ENCODE measurements around the gene DNAJC25.

DNAJC25 gene

DNA sequence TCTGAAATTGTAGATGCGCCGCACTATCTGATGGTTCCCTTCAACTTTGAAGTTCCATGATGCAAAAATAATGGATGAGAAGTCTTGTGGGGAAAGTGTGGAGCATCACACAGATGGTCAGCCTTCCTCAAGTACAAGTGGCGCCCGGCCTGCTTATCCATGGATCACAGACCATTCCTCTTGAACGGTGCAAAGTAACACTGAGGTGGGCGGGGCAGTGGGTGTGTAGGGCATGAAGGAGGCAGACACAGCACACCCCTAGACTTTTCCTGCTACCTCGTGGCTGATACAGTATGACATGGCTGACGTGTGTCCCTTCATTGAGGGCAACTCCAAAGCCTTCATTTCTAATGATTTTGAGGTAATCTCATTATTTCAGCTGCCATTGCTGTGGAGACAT is 27.8 kb downstream of the DNAJC25 start:
- H3K9me2 ChIP-seq (replicated peaks; ENCODE audit: low read depth, low read length), result no peaks in the 10 kb centered on the region
- peaks cover 10% of the 10 kb centered on the region; the same call in 1 of the 2 replicates for H3K36me3 ChIP-seq (ENCODE audit: insufficient read depth, low read length)
- H3K9ac ChIP-seq (ENCODE audit: low read depth, low read length, poor library complexity, severe bottlenecking), result no peak overlapping the region
- no peak overlapping the region for H3K4me3 ChIP-seq (ENCODE audit: low read length, poor library complexity, severe bottlenecking)
- TF ChIP-seq EZH2phosphoT487 (IDR thresholded peaks at IDR 0.05; ENCODE audit: borderline replicate concordance) (no peak), CTCF (conservative IDR thresholded peaks at IDR 0.05; ENCODE audit: low read length) (no peak)
- H3K4me2 ChIP-seq (ENCODE audit: low read depth, low read length, poor library complexity, severe bottlenecking), result no peak overlapping the region
- peaks cover 9% of the 10 kb centered on the region for H3F3A ChIP-seq (ENCODE audit: low read depth)
- no peaks in the 10 kb centered on the region for H3K9me3 ChIP-seq (ENCODE audit: insufficient read depth, low read depth, low read length)
- no peaks in the 10 kb centered on the region for H3K27me3 ChIP-seq (ENCODE audit: insufficient read depth, low read length, poor library complexity, severe bottlenecking)
- peaks cover 7% of the 10 kb centered on the region for H4K20me1 ChIP-seq (ENCODE audit: insufficient read depth, low read length, poor library complexity, severe bottlenecking)
- peaks cover 20% of the 10 kb centered on the region for H3K4me1 ChIP-seq (ENCODE audit: insufficient read depth, low read length, poor library complexity, severe bottlenecking)
- peaks cover 11% of the 10 kb centered on the region for H3K79me2 ChIP-seq (ENCODE audit: insufficient read depth, low read length)
- no peak overlapping the region for H2AFZ ChIP-seq (ENCODE audit: low read length)

- H4K20me1 ChIP-seq (ENCODE audit: insufficient read depth, low read length, poor library complexity, severe bottlenecking), result peaks cover 15% of the 10 kb centered on the region
- no peaks in the 10 kb centered on the region for H3K9me3 ChIP-seq (ENCODE audit: insufficient read depth, low read depth, low read length)
- H3K79me2 ChIP-seq (ENCODE audit: insufficient read depth, low read length), result peaks cover 18% of the 10 kb centered on the region
- TF ChIP-seq CTCF (conservative IDR thresholded peaks at IDR 0.05; ENCODE audit: low read length), result no peak
- no peak for TF ChIP-seq EZH2phosphoT487 (IDR thresholded peaks at IDR 0.05; ENCODE audit: borderline replicate concordance)
- H2AFZ ChIP-seq (ENCODE audit: low read length), result no peak overlapping the region
- H3K27me3 ChIP-seq (ENCODE audit: insufficient read depth, low read length, poor library complexity, severe bottlenecking), result no peaks in the 10 kb centered on the region
- peaks cover 5% of the 10 kb centered on the region; the same call in 1 of the 2 replicates for H3K36me3 ChIP-seq (ENCODE audit: insufficient read depth, low read length)
- no peak overlapping the region for H3K4me2 ChIP-seq (ENCODE audit: low read depth, low read length, poor library complexity, severe bottlenecking)
- H3K9ac ChIP-seq (ENCODE audit: low read depth, low read length, poor library complexity, severe bottlenecking), result no peak overlapping the region
- peaks cover 28% of the 10 kb centered on the region for H3K4me1 ChIP-seq (ENCODE audit: insufficient read depth, low read length, poor library complexity, severe bottlenecking)
- H3K4me3 ChIP-seq (ENCODE audit: low read length, poor library complexity, severe bottlenecking), result no peak overlapping the region
- H3F3A ChIP-seq (ENCODE audit: low read depth), result peaks cover 9% of the 10 kb centered on the region
- no peaks in the 10 kb centered on the region for H3K9me2 ChIP-seq (replicated peaks; ENCODE audit: low read depth, low read length)
Observed at GRCh38 chr9:111659691-111660090, 28.6 kb downstream of the DNAJC25 start.

DNA sequence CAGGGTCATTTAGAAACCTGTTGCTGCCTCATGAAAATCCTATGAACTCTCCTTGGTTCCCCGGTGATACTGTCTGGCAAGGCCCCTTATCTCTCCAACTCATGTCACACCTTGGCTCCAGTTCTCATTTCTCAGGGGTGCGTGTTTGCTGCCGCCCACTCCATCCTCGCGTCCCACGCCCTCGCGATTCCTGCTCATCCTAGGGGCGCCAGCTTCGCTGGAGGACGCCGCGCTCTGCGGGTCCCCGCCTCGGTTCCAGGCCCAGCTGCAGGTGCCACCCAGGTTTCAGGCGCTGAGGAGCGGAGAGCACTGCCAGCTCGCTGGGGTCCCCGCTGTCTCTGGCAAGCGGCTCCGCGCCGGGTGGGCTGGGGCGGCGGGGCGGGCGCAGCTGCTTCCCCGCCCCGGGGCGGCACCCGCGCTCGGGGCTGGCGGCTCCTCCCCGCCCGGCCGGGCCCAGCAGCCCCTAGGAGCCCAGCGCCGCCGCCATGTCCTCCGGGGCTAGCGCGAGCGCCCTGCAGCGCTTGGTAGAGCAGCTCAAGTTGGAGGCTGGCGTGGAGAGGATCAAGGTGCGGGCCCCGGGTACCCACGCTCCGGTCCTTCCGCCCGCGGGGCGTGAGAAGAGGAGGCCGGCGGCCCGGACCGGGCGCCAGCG is 30.1 kb downstream of the DNAJC25 start, which contains the start of gene GNG10:
TSS of gene GNG10 (plus strand) at position 456 of the 652 bp plus-strand sequence. CDS start at position 486, 30 bp downstream.
- Histone ChIP-seq H3K9me2 (replicated peaks; ENCODE audit: low read depth, low read length) (no peaks in the 10 kb centered on the region), H3F3A (ENCODE audit: low read depth) (peaks cover 9% of the 10 kb centered on the region), H3K4me2 (ENCODE audit: low read depth, low read length, poor library complexity, severe bottlenecking) (peak within 1 kb of the TSS; percentile 96), H3K27me3 (ENCODE audit: insufficient read depth, low read length, poor library complexity, severe bottlenecking) (no peaks in the 10 kb centered on the region), H4K20me1 (ENCODE audit: insufficient read depth, low read length, poor library complexity, severe bottlenecking) (peaks cover 18% of the 10 kb centered on the region), H3K36me3 (ENCODE audit: insufficient read depth, low read length) (no peaks in the 10 kb centered on the region), H3K79me2 (ENCODE audit: insufficient read depth, low read length) (peaks cover 33% of the 10 kb centered on the region), H3K4me3 (ENCODE audit: low read length, poor library complexity, severe bottlenecking) (peak within 1 kb of the TSS; percentile 89), H3K9me3 (ENCODE audit: insufficient read depth, low read depth, low read length) (no peaks in the 10 kb centered on the region), H3K9ac (ENCODE audit: low read depth, low read length, poor library complexity, severe bottlenecking) (peak within 1 kb of the TSS; percentile 79), H3K4me1 (ENCODE audit: insufficient read depth, low read length, poor library complexity, severe bottlenecking) (peaks cover 32% of the 10 kb centered on the region), H2AFZ (ENCODE audit: low read length) (peak within 1 kb of the TSS; percentile 99)
- TF ChIP-seq EZH2phosphoT487 (IDR thresholded peaks at IDR 0.05; ENCODE audit: borderline replicate concordance) (no peak), CTCF (conservative IDR thresholded peaks at IDR 0.05; ENCODE audit: low read length) (no peak)
